HG02840 (cell line): ENCODE measurements around the gene COL20A1.
"Not testable (repeated sequence)": the region's sequence is repeated elsewhere in the genome, so short reads cannot be mapped to it uniquely, and the experiment has no call there.

Source experiments
- ATAC-seq: cut with Tn5 transposase; IDR thresholded peaks from one replicate; pipeline ENCODE4 v1.9.1; 2021; ENCODE audit warnings: mild to moderate bottlenecking, moderate library complexity, moderate number of reproducible peaks; ENCODE audit not compliant: unreplicated experiment, low FRiP score

COL20A1 gene

DNA sequence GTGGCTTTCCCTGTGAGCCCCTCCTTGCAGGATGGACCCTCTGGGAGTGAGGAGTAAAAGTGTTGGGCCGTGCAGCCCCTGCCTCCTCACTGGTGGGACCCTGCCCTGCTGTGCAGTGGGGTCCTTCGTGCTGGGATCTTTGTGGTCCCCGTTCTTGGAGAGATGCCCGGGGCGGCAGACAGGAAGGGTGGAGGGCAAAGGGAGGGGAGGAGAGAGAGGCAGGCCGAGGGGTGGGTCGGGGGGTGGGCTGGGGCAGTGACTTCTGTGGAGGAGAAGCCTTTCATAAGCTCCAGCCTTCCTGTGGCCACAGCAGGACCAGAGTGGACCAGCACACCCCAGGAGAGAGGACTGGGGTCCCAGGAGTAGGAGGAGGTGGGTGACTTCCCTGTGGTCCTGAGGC is at the start of gene COL20A1:
Gene COL20A1, plus strand, starts transcription at position 283 of the 400 bp plus-strand sequence. CDS start 1,922 bp downstream, outside the sequence.
- ATAC-seq = no peak

DNA sequence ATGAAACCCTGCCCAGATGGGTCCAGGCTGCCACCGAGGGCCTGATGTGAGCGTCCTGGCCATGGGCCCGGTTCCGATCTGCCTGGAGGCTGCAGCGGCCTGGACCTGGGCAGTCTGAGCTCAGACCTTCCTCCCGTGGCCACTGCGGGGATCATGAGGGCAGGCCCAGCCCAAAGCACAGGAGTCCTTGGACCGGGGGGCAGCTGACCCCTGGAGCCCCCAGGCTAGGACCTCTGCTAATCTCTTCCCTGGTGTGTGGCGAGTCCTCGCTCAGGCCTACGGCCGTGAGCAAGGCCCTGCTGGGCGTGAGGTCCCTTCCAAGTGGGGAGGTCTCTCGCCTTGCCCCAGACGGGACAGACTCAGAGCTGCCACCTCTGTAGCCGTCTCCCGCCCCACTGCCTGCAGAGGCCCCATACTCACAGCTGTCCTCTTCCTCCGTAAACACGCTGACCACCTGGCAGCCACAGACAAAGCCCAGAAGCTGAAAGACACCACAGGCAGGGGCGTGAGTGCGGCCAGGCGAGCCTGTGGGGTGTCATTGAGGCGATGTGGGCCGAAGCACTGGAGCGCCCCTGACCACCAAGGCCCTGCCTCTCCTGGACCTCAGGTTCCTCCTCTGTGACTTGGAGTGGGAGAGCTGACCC is 49.3 kb upstream of the COL20A1 start:
- no peak for ATAC-seq

DNA sequence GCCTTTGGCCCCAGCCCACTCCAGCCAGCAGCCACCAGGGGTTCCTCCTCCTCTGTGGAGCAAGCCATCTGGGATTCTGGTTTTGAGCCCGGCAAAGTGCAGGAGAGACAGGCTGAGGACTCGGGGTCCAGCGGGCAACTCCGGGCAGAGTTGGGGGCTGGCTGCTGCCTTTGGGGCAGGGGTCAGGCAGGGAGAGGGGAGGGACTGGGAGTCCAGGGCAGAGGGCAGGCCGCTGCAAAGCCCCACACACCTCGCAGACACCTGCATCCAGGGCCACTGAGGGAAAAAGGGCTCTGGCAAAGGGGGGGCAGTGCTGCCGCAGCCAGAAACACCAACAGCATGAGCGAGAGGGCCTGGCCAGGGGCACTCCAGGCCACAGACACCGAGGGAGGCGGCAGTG is 48.5 kb upstream of the COL20A1 start:
- no peak for ATAC-seq

DNA sequence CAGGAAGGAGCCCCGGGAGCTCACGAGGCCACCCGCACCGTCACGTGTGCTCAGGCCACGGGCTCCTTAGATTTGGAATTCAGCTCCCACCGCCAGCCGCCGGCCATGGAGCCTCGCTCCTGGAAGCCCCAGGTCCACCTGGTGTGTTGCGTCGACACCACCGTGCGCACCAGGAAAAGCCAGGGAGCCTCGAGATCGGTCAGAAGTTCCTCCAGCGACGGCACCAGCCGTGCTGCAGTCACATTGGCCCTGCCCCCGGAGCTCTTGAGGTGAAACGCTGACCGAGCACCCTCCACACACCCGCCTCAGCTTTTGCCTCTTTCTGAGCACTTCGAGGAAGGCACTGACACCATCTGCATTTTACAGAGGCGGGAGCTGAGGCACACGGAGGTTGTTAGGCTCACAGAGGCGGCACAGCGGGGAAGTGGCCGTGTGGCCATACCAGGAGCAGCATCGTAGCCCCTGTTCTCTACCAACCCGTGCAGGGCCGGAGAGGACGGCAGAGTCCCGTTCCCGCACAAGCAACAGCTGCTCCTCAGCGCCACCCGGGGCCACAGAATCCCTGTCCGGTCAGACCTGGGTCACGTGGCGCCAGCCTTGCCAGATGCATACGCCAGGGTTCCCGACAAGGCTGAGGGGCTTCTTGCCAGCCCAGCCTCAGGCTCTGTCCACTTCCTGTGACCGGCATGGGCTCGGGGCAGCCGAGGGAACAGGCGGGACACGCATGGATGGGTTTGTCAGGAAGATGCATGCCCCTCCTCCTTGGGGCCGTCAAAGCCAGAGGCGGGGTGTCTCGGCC is 46.3 kb upstream of the COL20A1 start:
- no peak for ATAC-seq

DNA sequence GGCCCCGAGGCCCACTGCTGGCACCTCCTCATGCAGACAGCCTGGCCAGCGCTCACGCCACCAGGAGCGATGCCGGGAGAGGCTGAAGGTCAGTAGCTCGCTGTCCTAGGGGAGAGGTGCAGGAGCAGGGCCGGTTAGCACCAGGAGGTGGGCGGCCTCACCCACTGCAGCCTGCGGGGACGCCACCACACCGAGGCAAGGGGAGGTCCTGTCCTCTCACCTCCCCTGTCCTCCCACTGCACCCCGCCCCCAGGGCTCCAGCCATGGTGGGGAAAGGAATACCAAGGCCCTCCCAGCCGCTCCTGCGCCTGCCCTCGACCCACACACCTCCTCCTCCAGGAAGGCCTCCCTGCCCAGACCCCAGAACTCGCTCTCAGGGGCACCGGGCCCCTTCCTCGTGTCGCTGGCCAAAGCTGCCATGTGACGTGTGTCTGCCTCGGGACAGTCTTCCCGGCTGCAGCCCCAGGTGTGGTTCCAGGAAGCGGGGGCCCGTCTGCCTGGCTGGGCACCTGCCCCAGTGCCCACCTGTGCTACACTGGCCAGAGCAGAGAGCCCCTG is 45.2 kb upstream of the COL20A1 start:
- no peak for ATAC-seq

DNA sequence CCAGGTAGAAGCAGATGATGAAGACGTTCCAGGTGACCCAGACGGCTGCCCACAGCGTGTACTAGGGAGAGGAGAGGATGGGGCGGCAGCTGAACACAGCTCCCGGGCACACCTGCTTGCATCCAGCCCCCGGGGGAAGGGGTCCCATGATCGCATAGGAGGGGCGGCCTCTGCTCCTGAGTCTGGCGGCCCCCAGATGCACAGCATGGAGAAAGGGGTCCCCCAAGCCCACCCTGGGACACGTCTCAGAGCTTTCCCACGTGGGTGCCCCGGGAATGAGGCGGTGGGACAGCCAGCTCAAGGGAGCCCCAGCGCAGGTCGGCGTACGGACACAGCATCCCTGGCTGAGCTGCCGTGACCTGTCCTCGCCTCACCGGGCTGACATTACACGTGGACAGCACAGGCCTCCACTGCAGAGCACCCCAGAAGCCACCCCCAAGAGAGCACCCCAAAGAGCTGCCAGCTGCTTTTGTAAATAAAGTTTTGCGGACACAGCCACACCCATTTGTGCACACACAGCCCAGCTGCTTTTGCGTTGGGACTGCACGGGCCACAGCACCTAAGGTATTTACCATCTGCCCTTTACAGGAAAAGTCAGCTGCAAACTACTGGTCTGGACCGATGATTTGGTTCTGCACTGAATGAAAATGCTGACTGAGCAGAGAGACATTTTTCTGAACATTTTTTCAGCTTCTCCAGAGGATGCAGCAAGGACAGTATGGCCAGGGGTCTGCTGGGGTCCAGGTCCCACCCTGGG is 44.0 kb upstream of the COL20A1 start:
- ATAC-seq = no peak

DNA sequence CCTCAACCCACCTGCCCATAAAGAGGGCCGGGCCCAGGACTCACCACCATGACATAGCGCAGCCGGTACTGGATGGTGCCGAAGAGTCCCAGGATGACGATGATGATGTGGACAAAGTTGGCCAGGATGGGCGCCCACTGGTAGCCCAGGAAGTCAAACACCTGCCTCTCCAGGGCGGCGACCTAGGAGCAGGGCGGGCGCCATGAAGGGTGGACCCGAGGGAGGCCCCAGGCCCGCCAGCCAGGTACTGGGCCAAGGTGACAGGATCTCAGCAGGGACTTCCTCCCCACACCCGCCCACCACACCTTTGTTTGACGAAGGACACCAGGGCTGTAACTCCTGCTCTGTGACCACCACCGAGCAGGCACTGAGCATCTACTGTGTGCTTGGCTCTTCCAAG is 43.1 kb upstream of the COL20A1 start:
- no peak for ATAC-seq

DNA sequence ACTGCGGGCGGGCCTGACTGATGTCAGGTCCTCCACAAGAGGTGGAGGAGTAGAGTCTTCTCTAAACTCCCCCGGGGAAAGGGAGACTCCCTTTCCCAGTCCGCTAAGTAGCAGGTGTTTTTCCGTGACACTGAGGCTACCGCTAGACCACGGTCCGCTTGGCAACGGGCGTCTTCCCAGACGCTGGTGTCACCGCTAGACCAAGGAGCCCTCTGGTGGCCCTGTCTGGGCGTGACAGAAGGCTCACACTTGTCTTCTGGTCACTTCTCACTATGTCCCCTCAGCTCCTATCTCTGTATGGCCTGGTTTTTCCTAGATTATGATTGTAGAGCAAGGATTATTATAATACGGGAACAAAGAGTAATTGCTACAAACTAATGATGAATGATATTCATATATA is 41.6 kb upstream of the COL20A1 start:
- ATAC-seq = not testable (repeated sequence)

DNA sequence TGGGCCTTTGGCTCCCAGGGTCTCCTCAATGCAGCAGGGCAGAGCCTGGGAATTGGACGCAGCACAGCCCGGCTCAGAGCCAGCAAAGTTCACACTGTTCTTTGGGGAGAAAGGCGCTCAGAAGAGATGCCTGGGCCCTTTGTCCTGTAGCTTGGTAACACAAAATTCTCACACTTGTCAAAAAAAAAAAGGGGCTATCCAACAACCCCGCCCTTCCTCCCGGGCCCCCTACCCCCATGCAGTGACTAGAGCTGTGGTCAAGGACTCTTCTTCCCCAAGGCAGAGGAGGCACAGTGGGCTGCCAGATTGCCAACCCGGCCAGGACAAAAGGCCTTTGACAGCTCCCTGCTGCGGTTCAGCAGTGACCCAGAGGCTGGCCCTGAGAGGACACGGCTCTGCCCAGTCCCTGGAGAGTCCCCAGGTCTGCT is 40.7 kb upstream of the COL20A1 start:
- no peak for ATAC-seq

DNA sequence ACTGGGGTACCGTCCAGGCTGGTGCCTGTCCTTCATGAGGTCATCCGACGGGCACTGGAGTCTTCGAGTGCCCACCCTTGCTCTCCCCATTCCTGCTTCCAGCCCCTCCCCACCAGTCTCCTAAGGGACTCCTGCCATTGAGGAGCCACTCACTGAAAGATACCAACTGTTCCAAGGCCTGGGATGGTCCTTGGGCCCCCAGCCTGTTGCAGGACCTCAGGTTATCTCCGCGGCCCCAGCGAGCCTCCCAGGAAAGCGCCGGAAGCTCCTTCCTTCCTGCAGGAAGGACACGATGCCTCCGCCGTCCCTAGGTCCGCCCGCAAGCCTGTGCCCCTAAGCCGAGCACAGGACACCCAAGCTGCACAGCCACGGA is 39.9 kb upstream of the COL20A1 start:
- no peak for ATAC-seq

DNA sequence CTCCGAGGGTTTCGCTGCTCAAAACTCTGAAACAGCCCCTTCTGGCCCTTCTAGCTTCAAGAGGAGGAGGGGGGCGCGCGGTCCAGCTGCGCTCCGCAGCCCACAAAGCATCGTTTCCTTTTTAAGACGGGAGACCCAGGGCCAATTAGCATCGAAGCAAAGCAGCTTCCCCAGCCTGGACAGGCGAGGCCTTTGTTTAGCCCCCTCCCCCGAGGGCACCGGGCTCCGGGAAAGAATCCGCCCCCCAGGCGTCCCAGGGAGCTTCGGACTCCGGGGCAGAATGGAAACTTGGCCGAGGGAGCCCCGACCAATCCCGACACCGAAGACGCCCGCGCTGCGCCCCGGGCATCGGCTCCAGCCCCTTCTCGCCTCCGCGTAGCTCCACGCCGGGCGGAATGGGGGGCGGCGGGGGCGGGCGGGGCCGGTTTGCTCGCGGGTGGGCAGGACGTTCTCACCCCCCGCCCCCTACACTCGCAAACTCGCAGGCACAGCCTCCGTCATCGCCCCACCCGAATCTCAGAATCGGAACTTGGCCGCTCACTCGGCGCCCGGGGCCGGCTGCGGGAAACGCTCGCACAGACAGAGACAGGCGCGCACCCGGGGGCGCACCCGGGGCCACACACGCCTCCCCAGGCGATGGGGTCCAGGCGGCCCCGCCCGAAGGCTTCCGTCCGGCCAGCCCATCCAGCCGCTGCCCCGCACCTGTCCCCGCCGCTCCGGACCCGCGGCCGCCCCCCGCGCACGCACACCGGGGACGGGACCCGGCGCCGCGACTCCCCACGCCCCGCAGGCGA is 39.4 kb upstream of the COL20A1 start:
- no peak for ATAC-seq

DNA sequence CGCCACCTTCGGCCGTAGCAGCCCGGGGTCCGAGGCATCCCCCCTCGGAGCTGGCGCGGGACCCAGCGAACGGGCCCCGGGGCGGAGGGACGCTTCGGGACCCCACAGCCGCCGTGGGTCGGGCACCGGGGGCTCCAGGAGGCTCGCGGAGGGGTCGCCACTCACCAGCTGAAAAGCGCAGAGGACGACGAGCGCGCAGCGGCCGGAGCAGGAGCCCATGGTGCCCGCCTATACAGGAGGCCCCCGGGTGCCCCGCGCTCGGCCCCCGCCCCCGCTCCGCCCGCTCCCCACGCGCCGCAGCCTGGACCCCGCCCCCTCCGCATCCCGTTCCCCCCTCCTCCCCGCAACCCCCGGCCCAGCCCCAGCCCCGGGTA is 38.8 kb upstream of the COL20A1 start, which contains the start of gene NKAIN4:
Gene NKAIN4, minus strand, starts transcription at position 232 of the 374 bp plus-strand sequence. Its CDS starts 13 bp downstream, at position 219.
- ATAC-seq = no peak

DNA sequence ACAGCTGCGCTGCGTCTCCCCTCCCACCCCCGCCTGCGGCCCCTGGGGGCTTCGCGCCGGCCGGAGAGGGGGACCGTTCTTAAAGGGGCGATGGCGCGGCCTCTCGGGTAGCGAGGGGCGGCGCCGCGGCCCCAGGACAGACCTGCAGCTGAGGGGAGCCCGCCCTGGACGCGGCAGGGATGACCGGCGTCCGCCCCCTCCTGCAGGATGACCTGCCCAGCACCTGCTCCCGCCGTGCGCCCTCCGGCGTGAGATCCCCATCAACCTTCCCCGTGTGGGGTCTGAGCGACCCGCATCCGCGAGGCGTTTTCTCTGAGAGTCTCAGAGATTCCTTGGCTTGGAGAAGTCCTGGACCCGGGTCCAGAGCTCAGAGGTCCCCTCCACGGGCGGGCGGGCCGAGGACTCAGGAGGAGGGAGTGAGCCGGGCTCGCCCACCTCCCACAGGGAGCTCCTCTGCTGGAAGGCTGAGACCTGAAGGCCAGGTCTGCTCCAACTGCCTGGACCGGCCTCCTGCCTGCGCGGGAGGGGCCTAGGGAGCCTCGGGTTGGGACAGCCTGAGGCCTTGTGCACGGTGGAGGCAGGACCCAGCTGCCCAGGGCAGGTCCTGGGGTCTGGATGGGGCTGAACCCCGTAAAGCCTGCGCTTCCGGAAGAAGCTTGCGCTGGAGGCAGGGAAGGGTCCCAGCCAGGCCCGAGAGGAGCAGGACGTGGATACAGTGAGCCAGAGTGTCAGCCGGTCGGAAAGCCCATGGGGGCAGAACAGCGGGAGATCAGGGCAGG is 38.2 kb upstream of the COL20A1 start:
- ATAC-seq = no peak

DNA sequence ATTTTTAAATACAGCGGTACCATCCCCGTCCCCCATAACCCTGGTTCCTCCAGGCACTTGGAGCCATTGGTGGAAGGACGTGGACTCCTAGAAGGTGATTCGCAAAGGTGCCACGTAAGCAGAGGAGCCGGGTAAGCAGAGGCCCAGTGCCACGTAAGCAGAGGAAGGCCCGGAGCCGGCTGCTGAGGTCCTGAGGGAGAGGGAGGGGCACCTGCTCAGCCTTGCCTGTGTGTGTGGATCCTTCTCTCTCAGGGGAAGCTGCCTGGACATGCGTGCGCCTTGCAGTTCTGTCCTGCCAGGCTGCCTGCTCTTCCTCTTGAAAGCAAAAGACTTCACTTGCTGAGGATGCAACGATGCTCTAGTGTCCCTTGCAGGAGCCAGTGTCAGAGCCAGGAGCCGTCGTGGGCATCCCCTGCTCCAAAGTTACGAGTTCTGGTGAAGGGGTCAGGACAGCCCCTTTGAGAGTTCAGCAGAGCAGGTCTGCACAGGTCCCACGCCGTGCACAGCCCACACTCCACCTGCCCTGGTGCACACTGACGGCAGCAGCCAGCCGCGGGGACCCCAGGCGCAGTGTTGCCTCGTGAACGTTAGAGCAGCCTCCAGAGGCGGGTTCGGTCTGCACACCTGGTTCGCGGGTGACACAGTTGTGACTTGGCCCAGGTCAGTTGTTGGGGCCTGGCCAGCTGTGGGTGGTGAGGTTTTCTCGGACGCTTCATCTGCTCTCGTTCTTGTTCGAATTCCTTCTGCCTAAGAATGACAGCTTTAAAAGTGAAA is 36.9 kb upstream of the COL20A1 start:
- no peak for ATAC-seq

DNA sequence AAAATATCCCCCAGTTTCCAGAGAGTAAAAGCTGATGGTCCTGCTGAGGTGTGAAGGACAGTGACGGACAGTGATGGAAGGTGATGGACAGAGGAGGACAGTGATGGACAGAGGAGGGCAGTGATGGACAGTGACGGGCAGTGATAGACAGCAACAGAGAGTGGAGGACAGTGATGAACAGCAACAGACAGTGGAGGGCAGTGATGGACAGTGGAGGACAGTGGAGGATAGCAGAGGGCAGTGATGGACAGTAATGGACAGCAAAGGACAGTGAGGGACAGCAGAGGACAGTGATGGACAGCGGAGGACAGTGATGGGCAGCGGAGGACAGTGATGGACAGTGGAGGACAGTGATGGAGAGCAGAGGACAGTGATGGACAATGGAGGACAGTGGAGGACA is 36.0 kb upstream of the COL20A1 start:
- no peak for ATAC-seq

DNA sequence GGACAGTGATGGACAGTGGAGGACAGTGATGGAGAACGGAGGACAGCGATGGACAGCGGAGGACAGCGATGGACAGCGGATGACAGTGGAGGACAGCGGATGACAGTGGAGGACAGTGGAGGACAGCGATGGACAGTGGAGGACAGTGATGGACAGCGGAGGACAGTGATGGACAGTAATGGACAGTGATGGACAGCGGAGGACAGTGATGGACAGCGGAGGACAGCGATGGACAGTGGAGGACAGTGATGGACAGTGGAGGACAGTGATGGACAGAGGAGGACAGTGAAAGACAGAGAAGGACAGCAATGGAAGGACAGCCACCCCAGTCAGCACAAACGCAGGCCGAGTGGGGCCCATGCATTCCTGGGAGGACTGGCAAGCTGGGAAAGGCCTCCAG is 35.4 kb upstream of the COL20A1 start:
- no peak for ATAC-seq

DNA sequence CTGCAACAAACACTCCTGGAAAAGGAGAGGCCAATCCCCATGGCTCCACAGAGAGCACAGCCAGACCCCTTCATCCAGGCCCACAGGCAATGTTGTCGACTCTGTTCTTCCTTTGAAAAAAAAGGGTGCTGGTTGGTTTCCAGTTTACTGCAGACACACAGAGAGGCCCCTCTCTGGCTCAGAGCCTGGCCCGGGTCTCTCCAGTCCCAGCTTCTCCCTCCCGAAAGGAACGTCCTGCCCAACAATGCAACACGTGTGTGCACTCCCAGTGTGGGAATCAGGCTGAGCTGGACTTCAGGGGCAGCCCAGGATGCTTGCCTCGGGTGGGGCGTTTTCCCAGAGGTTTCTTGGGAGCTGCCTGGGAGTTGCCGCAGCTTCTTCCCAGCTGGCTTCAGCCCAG is 34.2 kb upstream of the COL20A1 start:
- ATAC-seq = no peak

DNA sequence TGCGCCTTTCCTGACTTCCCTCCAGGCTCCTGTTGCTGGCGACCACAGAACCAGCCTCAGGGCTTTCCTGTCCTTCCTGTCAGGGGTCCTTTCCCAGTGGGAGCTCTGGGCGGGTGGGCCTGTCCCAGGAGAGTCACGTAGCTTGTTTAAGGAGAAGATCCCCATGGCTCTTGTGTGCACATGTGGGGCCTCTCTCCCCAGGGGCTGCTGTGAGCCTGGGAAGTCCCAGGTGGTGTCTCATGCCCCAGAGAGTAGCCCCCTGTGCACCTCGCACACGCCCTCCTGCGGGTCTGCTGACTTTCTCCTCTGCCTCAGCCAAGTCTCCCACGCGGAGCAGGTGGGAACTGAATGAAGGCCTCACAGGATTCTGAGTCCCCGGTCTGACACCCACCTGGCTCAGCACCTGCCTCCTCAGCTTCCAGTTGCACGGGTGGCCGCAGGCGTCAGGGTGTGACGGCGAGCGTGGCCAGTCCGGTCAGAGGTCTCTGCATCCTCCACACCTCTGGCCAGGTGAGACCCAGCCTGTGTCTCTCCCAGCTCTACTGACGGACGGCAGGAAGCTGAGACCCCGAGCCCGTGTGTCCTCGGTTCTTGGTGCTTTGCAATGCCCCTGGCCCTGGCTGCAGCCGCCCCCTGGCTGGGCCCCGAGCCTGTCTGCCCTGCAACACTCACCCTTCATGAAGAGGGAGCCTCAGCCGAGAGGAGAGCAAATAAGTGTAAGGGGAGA is 33.1 kb upstream of the COL20A1 start:
- no peak for ATAC-seq
